ENCODE results near the gene OR6J1. TPM values are rescaled to one million over a fixed set of nuclear protein-coding genes. Genes with fewer than 3 reads are reported as not detected.

Gene OR6J1
- total and polyA plus RNA-seq, 10 of the 15 experiments (the other 5 are each of a cell fraction or from before 2014, with no cell fraction given) = not detected

GRCh38 chr14:22650046-22650739 lies 6.0 kb upstream of the OR6J1 start:
- in situ Hi-C loops (cut with MboI) (loop anchor here (5.0 kb wide), 2 partner anchors 78 to 268 kb away; no protein-coding TSS in a partner anchor), intact Hi-C loops (cut with micrococcal nuclease; ENCODE audit: unreplicated experiment) (loop anchor here (5.0 to 10.0 kb wide), 3 partner anchors 63 to 335 kb away; partner anchors contain the start of gene DAD1)
- ATAC-seq = no peak
- no peaks in the 10 kb centered on the region for H3K27me3 ChIP-seq (replicated peaks in 1 of 2; ENCODE audit: control insufficient read depth in 2 of 2, insufficient read depth in 2 of 2, low read length in 1 of 2)
- no peaks in the 10 kb centered on the region for H3K4me1 ChIP-seq (ENCODE audit: control insufficient read depth, insufficient read depth, low read length)
- no peaks in the 10 kb centered on the region for H3K36me3 ChIP-seq (ENCODE audit: control insufficient read depth in 2 of 2, insufficient read depth in 2 of 2, low read length in 1 of 2)
- H3K27ac ChIP-seq (ENCODE audit: control insufficient read depth, insufficient read depth) = no peak overlapping the region
- no peaks in the 10 kb centered on the region for H4K20me1 ChIP-seq (ENCODE audit: control insufficient read depth, insufficient read depth)
- no peak for FAIRE-seq
- SMC1A ChIA-PET (ENCODE audit: uncharacterized antibody, unreplicated experiment) = interaction anchor here (1.0 to 4.9 kb wide), 7 partner anchors 9 to 260 kb away, joined by 3 to 113 read pairs (median 14); no protein-coding TSS in a partner anchor
- H3K9ac ChIP-seq (ENCODE audit: control insufficient read depth, insufficient read depth, low read length) = no peak overlapping the region
- H3K4me2 ChIP-seq (ENCODE audit: control insufficient read depth, insufficient read depth) = no peak overlapping the region
- H2AFZ ChIP-seq (ENCODE audit: control insufficient read depth, low read depth, low read length) = no peak overlapping the region
- RAD21 ChIA-PET (ENCODE audit: unreplicated experiment) = interaction anchor here (1.2 to 3.9 kb wide), 4 partner anchors 10 to 94 kb away, joined by 3 to 116 read pairs (median 12); no protein-coding TSS in a partner anchor
- CTCF ChIA-PET = interaction anchor here (1.3 to 9.9 kb wide), 5 partner anchors 8 to 264 kb away, joined by 3 to 206 read pairs (median 6); no protein-coding TSS in a partner anchor
- DNase-seq (ENCODE audit: low read depth, low spot score) = no peak
- 69% methylated on average over 7 of the region's 7 CpGs for WGBS (ENCODE audit: insufficient coverage, insufficient replicate concordance, low lambda C conversion rate, missing lambda C conversion rate)
- POLR2A ChIA-PET = interaction anchor here (0.6 to 1.9 kb wide), 2 partner anchors 92 to 296 kb away, joined by 3 to 5 read pairs; no protein-coding TSS in a partner anchor
- no peaks in the 10 kb centered on the region for H3K79me2 ChIP-seq (ENCODE audit: control insufficient read depth, insufficient read depth, low read length)
- H3K9me3 ChIP-seq (replicated peaks; ENCODE audit: control insufficient read depth, insufficient read depth, low read length) = no peaks in the 10 kb centered on the region
- H3K4me3 ChIP-seq = no peak overlapping the region
- TF ChIP-seq EGR1 (IDR thresholded peaks at IDR 0.05; ENCODE audit: borderline replicate concordance in 1 of 2, low read depth in 2 of 2, low read length in 2 of 2) = no peak
- TF ChIP-seq HDAC2 (IDR thresholded peaks at IDR 0.05) = no peak
- TF ChIP-seq ASH2L (IDR thresholded peaks at IDR 0.05; ENCODE audit: borderline replicate concordance, low read depth) = no peak
- BruUV-seq (replicated peaks) = no TSS peak

GRCh38 chr14:22648506-22648905 lies 4.4 kb upstream of the OR6J1 start:
- H3K9me3 ChIP-seq (replicated peaks; ENCODE audit: control insufficient read depth, insufficient read depth, low read length) = no peaks in the 10 kb centered on the region
- no peak overlapping the region for H3K27ac ChIP-seq (ENCODE audit: control insufficient read depth, insufficient read depth)
- no peaks in the 10 kb centered on the region for H3K79me2 ChIP-seq (ENCODE audit: control insufficient read depth, insufficient read depth, low read length)
- WGBS (ENCODE audit: insufficient coverage, insufficient replicate concordance, low lambda C conversion rate, missing lambda C conversion rate) = 65% methylated on average over 2 of the region's 2 CpGs
- no peak overlapping the region for H3K4me2 ChIP-seq (ENCODE audit: control insufficient read depth, insufficient read depth)
- ChIA-PET POLR2A (no interaction called here), CTCF (interaction anchor here (1.0 to 2.7 kb wide), 5 partner anchors 9 to 252 kb away, joined by 3 to 13 read pairs (median 3); partner anchors contain the start of gene DAD1), SMC1A (ENCODE audit: uncharacterized antibody, unreplicated experiment) (interaction anchor here (1.0 to 2.4 kb wide), 6 partner anchors 10 to 204 kb away, joined by 3 to 14 read pairs (median 4); no protein-coding TSS in a partner anchor), RAD21 (ENCODE audit: unreplicated experiment) (interaction anchor here (1.5 kb wide), 1 partner anchor 78 kb away, joined by 13 read pairs; no protein-coding TSS in a partner anchor)
- BruUV-seq (replicated peaks) = no TSS peak
- H4K20me1 ChIP-seq (ENCODE audit: control insufficient read depth, insufficient read depth) = no peaks in the 10 kb centered on the region
- no peak for DNase-seq (ENCODE audit: low read depth, low spot score)
- H3K4me1 ChIP-seq (ENCODE audit: control insufficient read depth, insufficient read depth, low read length) = no peaks in the 10 kb centered on the region
- no peak overlapping the region for H2AFZ ChIP-seq (ENCODE audit: control insufficient read depth, low read depth, low read length)
- intact Hi-C loops (cut with micrococcal nuclease; ENCODE audit: unreplicated experiment) = no loop called here
- ATAC-seq = no peak
- no peaks in the 10 kb centered on the region for H3K27me3 ChIP-seq (replicated peaks in 1 of 2; ENCODE audit: control insufficient read depth in 2 of 2, insufficient read depth in 2 of 2, low read length in 1 of 2)
- no peak for FAIRE-seq
- no peak overlapping the region for H3K4me3 ChIP-seq
- in situ Hi-C loops (cut with MboI) = no loop called here
- H3K9ac ChIP-seq (ENCODE audit: control insufficient read depth, insufficient read depth, low read length) = no peak overlapping the region
- no peaks in the 10 kb centered on the region for H3K36me3 ChIP-seq (ENCODE audit: control insufficient read depth in 2 of 2, insufficient read depth in 2 of 2, low read length in 1 of 2)
- TF ChIP-seq ZBED1 (IDR thresholded peaks at IDR 0.05; ENCODE audit: borderline replicate concordance) = no peak
- no peak for TF ChIP-seq ZBTB4 (CRISPR knock-in tag; IDR thresholded peaks at IDR 0.05)
- no peak for TF ChIP-seq NFYA (IDR thresholded peaks at IDR 0.05; ENCODE audit: borderline replicate concordance, low read depth, low read length)
- no peak for TF ChIP-seq ATF7 (IDR thresholded peaks at IDR 0.05; ENCODE audit: low read depth)
- TF ChIP-seq IKZF1 (conservative IDR thresholded peaks at IDR 0.05) = no peak
- TF ChIP-seq REST (IDR thresholded peaks at IDR 0.05; ENCODE audit: low read depth, low read length) = no peak
